ENCODE data around the gene HS1BP3. TPM values are rescaled to one million over a fixed set of nuclear protein-coding genes. Genes with fewer than 3 reads are reported as not detected.

Gene HS1BP3
- total RNA-seq, 1 donor from 2014 or later, result 21.0 TPM

DNA sequence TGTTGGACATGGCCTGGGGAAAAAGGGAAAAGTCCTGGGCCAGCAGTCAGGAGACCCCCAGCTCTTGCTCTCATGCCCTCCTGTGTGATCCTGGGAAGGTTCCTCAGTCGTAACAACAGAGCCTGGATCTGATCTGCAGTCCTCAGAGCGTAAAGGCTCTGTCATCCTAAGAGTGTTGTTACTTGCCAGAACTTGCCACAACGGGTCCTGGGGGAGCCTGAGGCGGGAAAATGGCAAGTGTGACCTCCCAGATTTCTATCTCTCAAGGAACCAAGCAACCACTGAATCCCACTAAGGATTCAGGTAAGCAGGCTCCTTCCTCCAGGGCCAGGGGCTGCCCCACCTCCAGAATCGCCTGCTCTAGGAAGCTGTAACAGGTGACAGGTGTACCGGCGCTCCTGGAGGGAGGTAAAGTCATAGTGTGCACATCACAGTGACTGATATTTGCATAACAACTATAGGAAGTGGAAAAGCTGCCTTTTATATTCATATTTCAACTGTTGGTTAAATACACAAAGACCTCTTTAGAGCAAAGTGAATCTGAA is 18.4 kb downstream of the HS1BP3 start:
- no peaks in the 10 kb centered on the region for H3K9me3 Mint-ChIP-seq (ENCODE audit: unreplicated experiment)
- no peak overlapping the region for H2AFZ ChIP-seq (ENCODE audit: low read depth, low read length)
- H3K4me1 Mint-ChIP-seq (ENCODE audit: low read depth, unreplicated experiment), result peaks cover 13% of the 10 kb centered on the region
- DNase-seq (ENCODE audit: low read depth) (no peak), FAIRE-seq (no peak)
- peaks cover 4% of the 10 kb centered on the region for H3K27me3 ChIP-seq (ENCODE audit: insufficient read depth, low read length)
- peaks cover 20% of the 10 kb centered on the region for H3K4me1 ChIP-seq (ENCODE audit: insufficient read depth, low read length)
- H3K27ac Mint-ChIP-seq (ENCODE audit: unreplicated experiment), result no peak overlapping the region
- H3K4me2 ChIP-seq (ENCODE audit: low read length), result no peak overlapping the region
- peaks cover 4% of the 10 kb centered on the region for H4K20me1 ChIP-seq (ENCODE audit: insufficient read depth, low read length)
- H3K79me2 ChIP-seq (ENCODE audit: insufficient read depth, low read length), result no peaks in the 10 kb centered on the region
- peaks cover 8% of the 10 kb centered on the region for H3K36me3 Mint-ChIP-seq (ENCODE audit: low read depth, unreplicated experiment)
- no peak for TF ChIP-seq EZH2 (IDR thresholded peaks at IDR 0.05; ENCODE audit: insufficient read depth, low read length)
- TF ChIP-seq, protein P1, sequence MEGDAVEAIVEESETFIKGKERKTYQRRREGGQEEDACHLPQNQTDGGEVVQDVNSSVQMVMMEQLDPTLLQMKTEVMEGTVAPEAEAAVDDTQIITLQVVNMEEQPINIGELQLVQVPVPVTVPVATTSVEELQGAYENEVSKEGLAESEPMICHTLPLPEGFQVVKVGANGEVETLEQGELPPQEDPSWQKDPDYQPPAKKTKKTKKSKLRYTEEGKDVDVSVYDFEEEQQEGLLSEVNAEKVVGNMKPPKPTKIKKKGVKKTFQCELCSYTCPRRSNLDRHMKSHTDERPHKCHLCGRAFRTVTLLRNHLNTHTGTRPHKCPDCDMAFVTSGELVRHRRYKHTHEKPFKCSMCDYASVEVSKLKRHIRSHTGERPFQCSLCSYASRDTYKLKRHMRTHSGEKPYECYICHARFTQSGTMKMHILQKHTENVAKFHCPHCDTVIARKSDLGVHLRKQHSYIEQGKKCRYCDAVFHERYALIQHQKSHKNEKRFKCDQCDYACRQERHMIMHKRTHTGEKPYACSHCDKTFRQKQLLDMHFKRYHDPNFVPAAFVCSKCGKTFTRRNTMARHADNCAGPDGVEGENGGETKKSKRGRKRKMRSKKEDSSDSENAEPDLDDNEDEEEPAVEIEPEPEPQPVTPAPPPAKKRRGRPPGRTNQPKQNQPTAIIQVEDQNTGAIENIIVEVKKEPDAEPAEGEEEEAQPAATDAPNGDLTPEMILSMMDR (IDR thresholded peaks at IDR 0.05; ENCODE audit: insufficient read depth, low read depth, low read length), result no peak
- H3K4me3 Mint-ChIP-seq (ENCODE audit: unreplicated experiment), result no peak overlapping the region
- H3K9me3 ChIP-seq (ENCODE audit: insufficient read depth, low read depth, low read length), result no peaks in the 10 kb centered on the region
- no peak overlapping the region for H3K4me3 ChIP-seq (ENCODE audit: insufficient read depth, low read depth, low read length)
- H3K36me3 ChIP-seq (ENCODE audit: insufficient read depth, low read length), result no peaks in the 10 kb centered on the region
- no peak overlapping the region for H3K27ac ChIP-seq (ENCODE audit: low read depth, low read length)
- H3K27me3 Mint-ChIP-seq (ENCODE audit: low read depth, unreplicated experiment), result no peaks in the 10 kb centered on the region
- H3K9ac ChIP-seq (ENCODE audit: low read length), result no peak overlapping the region

DNA sequence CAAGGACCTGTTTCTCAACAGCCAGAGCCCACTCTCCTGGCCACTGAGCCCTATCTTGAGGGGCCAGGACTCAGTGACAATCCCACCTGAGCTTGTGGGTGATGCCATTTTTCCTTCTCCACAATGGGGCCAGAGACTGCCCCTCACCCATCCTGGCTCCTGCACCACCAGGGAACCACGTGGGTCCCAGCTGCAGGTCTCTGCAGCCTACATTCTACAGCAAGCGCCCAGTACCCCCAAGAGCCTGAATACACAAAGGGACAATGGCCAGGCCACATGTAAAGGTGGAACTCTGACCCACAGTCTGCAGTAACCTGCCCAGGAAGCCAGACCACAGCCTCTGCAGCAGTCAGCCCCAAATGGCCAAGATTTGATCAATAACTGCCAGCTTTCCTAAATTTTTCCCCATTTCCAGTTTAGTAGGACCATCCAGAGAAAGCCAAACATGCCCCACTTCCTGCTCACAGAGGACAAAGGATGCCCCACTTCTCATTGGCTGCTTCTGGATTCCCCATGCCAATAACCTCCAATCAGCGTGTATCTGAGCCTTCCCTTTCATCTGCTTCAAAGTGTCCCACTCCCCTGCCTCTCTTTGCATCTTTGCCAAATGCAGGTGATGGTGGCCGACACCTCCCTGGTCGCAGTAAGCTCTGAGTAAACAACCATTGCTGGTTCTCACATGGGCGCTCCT is 19.1 kb downstream of the HS1BP3 start:
- DNase-seq (ENCODE audit: low read depth) (no peak), FAIRE-seq (no peak)
- H3K4me1 Mint-ChIP-seq (ENCODE audit: low read depth, unreplicated experiment), result peaks cover 13% of the 10 kb centered on the region
- no peak overlapping the region for H3K9ac ChIP-seq (ENCODE audit: low read length)
- H3K36me3 ChIP-seq (ENCODE audit: insufficient read depth, low read length), result no peaks in the 10 kb centered on the region
- no peaks in the 10 kb centered on the region for H3K9me3 ChIP-seq (ENCODE audit: insufficient read depth, low read depth, low read length)
- H3K4me3 Mint-ChIP-seq (ENCODE audit: unreplicated experiment), result no peak overlapping the region
- H2AFZ ChIP-seq (ENCODE audit: low read depth, low read length), result no peak overlapping the region
- H3K27me3 ChIP-seq (ENCODE audit: insufficient read depth, low read length), result peaks cover 4% of the 10 kb centered on the region
- TF ChIP-seq, protein P1 (IDR thresholded peaks at IDR 0.05; ENCODE audit: insufficient read depth, low read depth, low read length), result no peak
- TF ChIP-seq EZH2 (IDR thresholded peaks at IDR 0.05; ENCODE audit: insufficient read depth, low read length), result no peak
- no peaks in the 10 kb centered on the region for H3K27me3 Mint-ChIP-seq (ENCODE audit: low read depth, unreplicated experiment)
- no peaks in the 10 kb centered on the region for H3K79me2 ChIP-seq (ENCODE audit: insufficient read depth, low read length)
- peaks cover 20% of the 10 kb centered on the region for H3K4me1 ChIP-seq (ENCODE audit: insufficient read depth, low read length)
- H3K36me3 Mint-ChIP-seq (ENCODE audit: low read depth, unreplicated experiment), result peaks cover 8% of the 10 kb centered on the region
- no peak overlapping the region for H3K27ac ChIP-seq (ENCODE audit: low read depth, low read length)
- no peaks in the 10 kb centered on the region for H3K9me3 Mint-ChIP-seq (ENCODE audit: unreplicated experiment)
- no peak overlapping the region for H3K4me2 ChIP-seq (ENCODE audit: low read length)
- no peak overlapping the region for H3K4me3 ChIP-seq (ENCODE audit: insufficient read depth, low read depth, low read length)
- peaks cover 4% of the 10 kb centered on the region for H4K20me1 ChIP-seq (ENCODE audit: insufficient read depth, low read length)
- no peak overlapping the region for H3K27ac Mint-ChIP-seq (ENCODE audit: unreplicated experiment)

DNA sequence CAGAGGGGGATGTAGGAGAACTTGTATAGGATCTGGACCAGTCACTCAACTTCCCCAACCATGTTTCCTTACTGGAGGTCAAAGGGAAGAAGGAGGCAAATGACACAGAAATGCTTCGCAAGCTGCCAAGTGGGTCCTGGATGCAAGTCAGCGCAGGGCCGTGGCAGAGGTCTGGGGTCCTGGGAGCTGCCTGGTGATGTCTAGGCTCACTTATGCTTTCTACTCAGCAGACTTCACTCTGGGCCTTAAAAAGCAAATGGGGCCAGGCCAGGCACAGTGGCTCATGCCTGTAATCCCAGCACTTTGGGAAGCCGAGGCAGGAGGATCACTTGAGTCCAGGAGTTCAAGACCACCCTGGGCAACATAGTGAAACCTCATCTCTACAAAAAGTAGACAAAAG is 19.9 kb downstream of the HS1BP3 start:
- Mint-ChIP-seq H3K36me3 (ENCODE audit: low read depth, unreplicated experiment) (peaks cover 7% of the 10 kb centered on the region), H3K27me3 (ENCODE audit: low read depth, unreplicated experiment) (no peaks in the 10 kb centered on the region), H3K27ac (ENCODE audit: unreplicated experiment) (no peak overlapping the region), H3K4me3 (ENCODE audit: unreplicated experiment) (no peak overlapping the region), H3K4me1 (ENCODE audit: low read depth, unreplicated experiment) (peaks cover 18% of the 10 kb centered on the region), H3K9me3 (ENCODE audit: unreplicated experiment) (no peaks in the 10 kb centered on the region)
- FAIRE-seq, result no peak
- Histone ChIP-seq H3K4me3 (ENCODE audit: insufficient read depth, low read depth, low read length) (no peak overlapping the region), H3K79me2 (ENCODE audit: insufficient read depth, low read length) (no peaks in the 10 kb centered on the region), H2AFZ (ENCODE audit: low read depth, low read length) (no peak overlapping the region), H4K20me1 (ENCODE audit: insufficient read depth, low read length) (peaks cover 4% of the 10 kb centered on the region), H3K4me1 (ENCODE audit: insufficient read depth, low read length) (peaks cover 25% of the 10 kb centered on the region), H3K9ac (ENCODE audit: low read length) (no peak overlapping the region), H3K9me3 (ENCODE audit: insufficient read depth, low read depth, low read length) (no peaks in the 10 kb centered on the region), H3K27me3 (ENCODE audit: insufficient read depth, low read length) (peaks cover 4% of the 10 kb centered on the region), H3K4me2 (ENCODE audit: low read length) (no peak overlapping the region), H3K36me3 (ENCODE audit: insufficient read depth, low read length) (no peaks in the 10 kb centered on the region), H3K27ac (ENCODE audit: low read depth, low read length) (no peak overlapping the region)
- TF ChIP-seq EZH2 (IDR thresholded peaks at IDR 0.05; ENCODE audit: insufficient read depth, low read length), result no peak
- TF ChIP-seq, protein P1 (IDR thresholded peaks at IDR 0.05; ENCODE audit: insufficient read depth, low read depth, low read length), result no peak
- no peak for DNase-seq (ENCODE audit: low read depth)

Measured in astrocyte (in vitro differentiated cells and primary cell).